Ovary (tissue), 9 donors: Measurements from ENCODE around the gene CACNA1C. TPM values are rescaled to one million over a fixed set of nuclear protein-coding genes. Genes with fewer than 3 reads are reported as not detected.

Experiments used
- DNase-seq, 5 donors: peaks; one replicate each; pipeline ENCODE4 v3.0.0-alpha.2; 2019 to 2020
- H3K27ac ChIP-seq, 2 donors: fragments of 200-600 bp; one replicate each; pipeline versions ENCODE4 v1.5.1 to v1.8.0; 2019 to 2022
- H3K27me3 ChIP-seq: fragments of 200-600 bp; one replicate; pipeline ENCODE4 v1.8.0; 2022
- H3K36me3 ChIP-seq: fragments of 200-600 bp; sonication (generic); one replicate; pipeline ENCODE4 v1.5.1; 2019
- H3K4me1 ChIP-seq: one replicate; pipeline ENCODE4 v1.8.1; 2013; ENCODE audit warnings: mild to moderate bottlenecking, moderate library complexity; ENCODE audit not compliant: insufficient read depth
- H3K4me3 ChIP-seq: fragments of 200-600 bp; sonication (generic); one replicate; pipeline ENCODE4 v1.5.1; 2017
- H3K9me3 ChIP-seq, 2 donors: fragments of 200-600 bp in 1 of 2; sonication (generic) in 1 of 2; one replicate each; pipeline versions ENCODE4 v1.5.1 to v1.8.1; 2013 to 2019; ENCODE audit warnings: mild to moderate bottlenecking in 1 of 2, moderate library complexity in 1 of 2
- CTCF ChIP-seq, 3 donors: fragments of 450-650 bp in 2 of 3; fragments of 200-600 bp in 1 of 3; IDR thresholded peaks; one replicate each; pipeline versions ENCODE4 v1.5.1 to v1.8.0; 2016 to 2022; ENCODE audit warnings: antibody characterized with exemption in 3 of 3, mild to moderate bottlenecking in 1 of 3
- EP300 ChIP-seq: sonication (generic); formaldehyde crosslinking; IDR thresholded peaks from one replicate; pipeline ENCODE4 v1.6.1; 2017; ENCODE audit warnings: antibody characterized with exemption
- POLR2A ChIP-seq: fragments of 450-650 bp; IDR thresholded peaks from one replicate; pipeline ENCODE4 v1.6.1; 2017; ENCODE audit warnings: antibody characterized with exemption, mild to moderate bottlenecking, moderate library complexity
- WGBS, 3 donors: extraction: QIAGEN DNeasy Blood & Tissue Kit in 1 of 3; methylation state at CpG; one replicate each; pipeline versions ENCODE4 v1.1.5 to v1.1.7; 2013 to 2017; 5-methylcytosine and 5-hydroxymethylcytosine counted together
- intact Hi-C, 4 donors: fragments of 100-400 bp; cut with DNase I; formaldehyde crosslinking; loops; one replicate each; pipeline versions ENCODE4 v1.11.0 to v1.15.1; 2022 to 2023
- polyA plus RNA-seq, 2 donors: library from polyadenylated mRNA; stranded (reverse); fragments of 200-250 nt in 1 of 2; fragments of 350-450 nt in 1 of 2; fragmentation: Illumina TruSeq in 1 of 2; extraction: RNeasy Lipid Tissue Mini Kit (QIAGEN cat#74804) in 1 of 2; gene quantifications; one replicate each; pipeline ENCODE4 v1.2.3, GENCODE V29; 2013 to 2014
- total RNA-seq, 7 donors: library from RNA; depleted of rRNA in 2 of 7; stranded (reverse); fragments of >200 nt in 2 of 7; fragmentation: NEBNext Ultra II Directional in 3 of 7; extraction: Animal tissue kit (Norgen Biotek cat#: 25700) in 3 of 7; gene quantifications; one replicate each; pipeline versions ENCODE4 v1.1.0 to v1.2.4, GENCODE V29; 2016 to 2023
- donor health status: DM: no; HTN: no; CAD: no; lungs with moderate emphysema.
- donor health status: DM: no; HTN: no; CAD: no.
- donor health status: Bipolar disorder and iron deficiency.
- donor health status: DM: yes; HTN: yes; CAD: no.
- donor health status: DM: no; HTN: no; CAD: no.
- donor health status: DM: yes; HTN: yes; CAD: no.

The CACNA1C gene
- total and polyA plus RNA-seq, 9 donors, result 2.2 to 8.3 (median 3.7) TPM

DNA sequence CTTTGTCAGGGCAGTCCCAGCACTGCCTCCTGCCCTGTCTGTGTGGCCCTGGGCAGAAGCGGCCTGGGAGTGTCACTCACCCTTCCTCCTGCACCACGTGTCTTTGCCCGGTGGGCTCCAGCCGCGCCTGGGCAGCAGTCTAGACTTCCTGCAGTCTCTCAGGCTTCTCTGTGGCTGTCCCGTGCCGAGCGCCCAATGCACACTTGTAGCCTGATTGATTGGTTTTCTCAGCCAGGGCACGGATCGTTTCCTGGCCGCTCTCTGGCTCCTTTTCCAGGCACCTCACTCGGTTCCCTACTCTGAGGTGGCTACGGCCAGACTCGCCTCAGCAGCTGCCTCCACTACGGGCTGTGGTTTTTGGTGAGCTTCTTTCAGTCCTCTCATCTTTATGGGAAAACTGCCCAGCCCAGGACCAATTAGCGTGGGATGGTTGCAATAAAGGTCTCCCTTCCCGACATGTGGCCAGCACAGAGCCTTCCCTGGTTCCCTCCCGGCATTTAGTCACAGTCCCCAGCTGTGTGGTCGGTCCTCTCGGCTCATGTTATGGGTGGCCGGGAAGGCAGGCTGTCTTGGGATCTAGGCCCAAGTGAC lies 133.1 kb downstream of the CACNA1C start:
- Histone ChIP-seq H3K36me3 (no peaks in the 10 kb centered on the region), H3K4me3 (no peak overlapping the region), H3K27ac (no peak overlapping the region), H3K9me3 (no peaks in the 10 kb centered on the region), H3K4me1 (peaks cover 4% of the 10 kb centered on the region), H3K27me3 (no peaks in the 10 kb centered on the region)
- TF ChIP-seq CTCF (IDR thresholded peaks at IDR 0.05) (no peak), POLR2A (no peak), EP300 (no peak)
- DNase-seq, result no peak
- 92 to 97% (median 94%) methylated on average over 21 of the region's 21 CpGs for WGBS, 3 donors
- intact Hi-C loops, result loop anchor here in 1 of 4 donors (10.0 kb wide), 1 partner anchor 131 kb away; the partner anchor contains the start of gene CACNA1C

DNA sequence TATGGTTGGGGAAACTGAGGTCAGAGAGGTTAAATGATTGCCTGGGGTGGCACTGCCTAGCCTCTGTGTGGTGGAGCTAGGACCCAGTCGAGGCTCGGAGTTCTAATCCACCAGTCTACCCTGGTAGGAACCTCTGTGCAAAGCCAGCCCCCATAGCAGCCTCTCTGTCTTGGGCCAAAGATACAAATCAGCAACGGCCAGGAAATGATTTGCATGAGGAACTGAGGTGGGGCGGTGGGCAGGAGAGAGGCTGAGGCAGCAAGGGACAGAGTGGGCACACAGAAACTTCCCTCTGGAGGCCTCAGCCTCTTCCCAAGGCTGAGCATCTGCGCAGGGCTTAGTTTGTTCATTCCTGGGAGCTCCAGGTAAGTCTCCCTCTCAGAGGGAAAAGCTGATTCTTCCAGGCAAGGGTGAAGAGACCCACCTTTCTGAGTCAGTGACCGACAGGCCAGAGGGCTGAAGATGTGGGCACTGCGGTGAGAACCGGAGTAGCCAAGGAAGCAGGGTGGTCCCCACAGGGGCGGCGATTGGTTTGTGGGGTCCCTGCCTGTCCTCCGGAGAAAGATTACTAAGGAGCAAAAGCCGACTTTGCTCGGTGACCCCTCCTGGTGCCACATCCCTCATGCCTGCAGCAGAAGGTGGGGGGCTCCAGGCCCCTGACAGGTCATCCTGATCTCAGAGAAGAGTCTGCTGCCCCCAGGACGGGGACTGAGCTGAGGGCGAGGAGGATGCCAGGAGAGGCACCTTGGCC lies 134.6 kb downstream of the CACNA1C start:
- H3K36me3 ChIP-seq, result no peaks in the 10 kb centered on the region
- TF ChIP-seq CTCF (IDR thresholded peaks at IDR 0.05), result no peak
- TF ChIP-seq POLR2A, result no peak
- no peak for TF ChIP-seq EP300
- no peak for DNase-seq
- 91 to 93% (median 92%) methylated on average over 15 of the region's 15 CpGs for WGBS, 3 donors
- H3K27me3 ChIP-seq, result no peaks in the 10 kb centered on the region
- H3K27ac ChIP-seq, result no peak overlapping the region
- H3K9me3 ChIP-seq, result no peaks in the 10 kb centered on the region
- peaks cover 1% of the 10 kb centered on the region for H3K4me1 ChIP-seq
- no peak overlapping the region for H3K4me3 ChIP-seq
- intact Hi-C loops, result loop anchor here in 1 of 4 donors (10.0 kb wide), 1 partner anchor 133 kb away; the partner anchor contains the start of gene CACNA1C

DNA sequence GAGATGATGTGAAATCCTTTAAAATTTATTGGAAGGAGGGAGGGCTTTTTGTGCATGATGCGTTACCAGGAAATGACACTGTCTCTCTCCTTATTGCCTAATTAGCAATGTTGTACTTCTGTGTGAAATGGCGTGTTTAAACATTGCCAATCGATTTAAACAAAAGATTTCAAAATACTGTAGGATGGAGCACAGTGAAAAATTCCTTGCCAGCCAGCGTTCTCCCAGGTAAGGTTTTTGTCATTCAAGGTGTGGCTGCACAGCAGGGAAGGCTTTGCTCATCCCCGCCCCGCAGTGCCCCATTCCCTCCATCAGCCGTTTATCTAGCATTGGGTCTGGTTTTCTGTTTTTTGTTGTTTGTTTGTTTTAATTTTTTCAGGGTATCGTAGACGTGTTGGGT lies 137.3 kb downstream of the CACNA1C start:
- WGBS, 3 donors, result 85 to 91% (median 89%) methylated on average over 9 of the region's 9 CpGs
- intact Hi-C loops, result no loop called here
- no peak for DNase-seq
- TF ChIP-seq EP300 (no peak), POLR2A (no peak), CTCF (IDR thresholded peaks at IDR 0.05) (no peak)
- H3K27me3 ChIP-seq, result no peaks in the 10 kb centered on the region
- no peak overlapping the region for H3K27ac ChIP-seq
- peaks cover 5% of the 10 kb centered on the region for H3K4me1 ChIP-seq
- no peak overlapping the region for H3K4me3 ChIP-seq
- no peaks in the 10 kb centered on the region for H3K9me3 ChIP-seq
- H3K36me3 ChIP-seq, result no peaks in the 10 kb centered on the region

- Histone ChIP-seq H3K4me3 (no peak overlapping the region), H3K36me3 (no peaks in the 10 kb centered on the region), H3K27me3 (no peaks in the 10 kb centered on the region), H3K4me1 (peaks cover 5% of the 10 kb centered on the region), H3K9me3 (no peaks in the 10 kb centered on the region), H3K27ac (no peak overlapping the region)
- TF ChIP-seq CTCF (IDR thresholded peaks at IDR 0.05) (no peak), POLR2A (no peak), EP300 (no peak)
- no peak for DNase-seq
- intact Hi-C loops, result no loop called here
- WGBS, 3 donors, result 89 to 97% (median 95%) methylated on average over 15 of the region's 15 CpGs
These were observed 138.2 kb downstream of the CACNA1C start for GRCh38 chr12:2190896-2191533.
